ENCODE data around the gene MRPS24.

Gene MRPS24

GRCh38 chr7:43855176-43855575 is 14.1 kb downstream of the MRPS24 start:
- H3K4ac ChIP-seq (ENCODE audit: low read depth, low read length) = no peak overlapping the region
- no peak overlapping the region for H3K4me3 ChIP-seq (ENCODE audit: low read length)
- no peak overlapping the region for H2AK5ac ChIP-seq (ENCODE audit: low read length)
- no peak overlapping the region for H3K27ac ChIP-seq (ENCODE audit: low read depth, low read length)
- no peak overlapping the region for H4K8ac ChIP-seq (ENCODE audit: low read depth, low read length)
- peak overlapping the region; percentile 24 for H3K23ac ChIP-seq (ENCODE audit: low read length)
- H3K27me3 ChIP-seq (ENCODE audit: insufficient read depth, low read length, poor library complexity) = no peaks in the 10 kb centered on the region
- H2BK120ac ChIP-seq (ENCODE audit: low read depth, low read length) = no peak overlapping the region
- no peak overlapping the region for H2BK15ac ChIP-seq (replicated peaks; ENCODE audit: low read depth)
- H3K56ac ChIP-seq (ENCODE audit: low read length) = no peak overlapping the region
- no peak overlapping the region for H3K9ac ChIP-seq (ENCODE audit: low read length)
- no peaks in the 10 kb centered on the region for H3K4me1 ChIP-seq (ENCODE audit: control insufficient read depth, low read depth, low read length)
- H3K79me2 ChIP-seq (ENCODE audit: control insufficient read depth, insufficient read depth, low read length) = no peaks in the 10 kb centered on the region
- DNase-seq = no peak
- no peaks in the 10 kb centered on the region for H3K79me1 ChIP-seq (ENCODE audit: low read length)
- no peaks in the 10 kb centered on the region for H3K36me3 ChIP-seq (ENCODE audit: control insufficient read depth, insufficient read depth, low read length)
- H4K5ac ChIP-seq (ENCODE audit: low read length) = no peak overlapping the region
- H2BK5ac ChIP-seq (ENCODE audit: low read length) = no peak overlapping the region
- no peak overlapping the region for H3K4me2 ChIP-seq (ENCODE audit: low read length)
- no peak overlapping the region for H3K18ac ChIP-seq (ENCODE audit: low read length)

GRCh38 chr7:43851805-43852204 is 17.5 kb downstream of the MRPS24 start:
- WGBS (ENCODE audit: extremely low coverage, insufficient coverage, low lambda C conversion rate) = no CpG with 5 or more reads among the region's 2 CpGs
- no peak overlapping the region for H3K18ac ChIP-seq (ENCODE audit: low read length)
- DNase-seq = no peak
- H2BK15ac ChIP-seq (replicated peaks; ENCODE audit: low read depth) = no peak overlapping the region
- no peak overlapping the region for H2AK5ac ChIP-seq (ENCODE audit: low read length)
- no peak overlapping the region for H3K27ac ChIP-seq (ENCODE audit: low read depth, low read length)
- no peak overlapping the region for H2BK120ac ChIP-seq (ENCODE audit: low read depth, low read length)
- H3K36me3 ChIP-seq (ENCODE audit: control insufficient read depth, insufficient read depth, low read length) = no peaks in the 10 kb centered on the region
- no peaks in the 10 kb centered on the region for H3K79me1 ChIP-seq (ENCODE audit: low read length)
- H3K79me2 ChIP-seq (ENCODE audit: control insufficient read depth, insufficient read depth, low read length) = no peaks in the 10 kb centered on the region
- H3K23ac ChIP-seq (ENCODE audit: low read length) = no peak overlapping the region
- no peaks in the 10 kb centered on the region for H3K4me1 ChIP-seq (ENCODE audit: control insufficient read depth, low read depth, low read length)
- no peak overlapping the region for H3K4me3 ChIP-seq (ENCODE audit: low read length)
- no peak overlapping the region for H3K4ac ChIP-seq (ENCODE audit: low read depth, low read length)
- no peak overlapping the region for H4K5ac ChIP-seq (ENCODE audit: low read length)
- no peak overlapping the region for H3K56ac ChIP-seq (ENCODE audit: low read length)
- H2BK5ac ChIP-seq (ENCODE audit: low read length) = no peak overlapping the region
- H3K4me2 ChIP-seq (ENCODE audit: low read length) = no peak overlapping the region
- H3K27me3 ChIP-seq (ENCODE audit: insufficient read depth, low read length, poor library complexity) = no peaks in the 10 kb centered on the region
- no peak overlapping the region for H4K8ac ChIP-seq (ENCODE audit: low read depth, low read length)
- no peak overlapping the region for H3K9ac ChIP-seq (ENCODE audit: low read length)

GRCh38 chr7:43850348-43851116 is 18.8 kb downstream of the MRPS24 start:
- Histone ChIP-seq H2BK120ac (ENCODE audit: low read depth, low read length) (no peak overlapping the region), H3K18ac (ENCODE audit: low read length) (no peak overlapping the region), H2AK5ac (ENCODE audit: low read length) (no peak overlapping the region), H3K27me3 (ENCODE audit: insufficient read depth, low read length, poor library complexity) (no peaks in the 10 kb centered on the region), H3K23ac (ENCODE audit: low read length) (no peak overlapping the region), H3K56ac (ENCODE audit: low read length) (no peak overlapping the region), H3K27ac (ENCODE audit: low read depth, low read length) (no peak overlapping the region), H2BK5ac (ENCODE audit: low read length) (no peak overlapping the region), H3K9ac (ENCODE audit: low read length) (no peak overlapping the region), H3K79me2 (ENCODE audit: control insufficient read depth, insufficient read depth, low read length) (no peaks in the 10 kb centered on the region), H3K79me1 (ENCODE audit: low read length) (no peaks in the 10 kb centered on the region), H3K4me3 (ENCODE audit: low read length) (no peak overlapping the region), H3K4me1 (ENCODE audit: control insufficient read depth, low read depth, low read length) (no peaks in the 10 kb centered on the region), H3K4ac (ENCODE audit: low read depth, low read length) (no peak overlapping the region), H4K8ac (ENCODE audit: low read depth, low read length) (no peak overlapping the region), H3K4me2 (ENCODE audit: low read length) (no peak overlapping the region), H3K36me3 (ENCODE audit: control insufficient read depth, insufficient read depth, low read length) (no peaks in the 10 kb centered on the region), H4K5ac (ENCODE audit: low read length) (no peak overlapping the region), H2BK15ac (replicated peaks; ENCODE audit: low read depth) (no peak overlapping the region)
- WGBS (ENCODE audit: extremely low coverage, insufficient coverage, low lambda C conversion rate) = no CpG with 5 or more reads among the region's 5 CpGs
- no peak for DNase-seq

GRCh38 chr7:43849047-43849446 is 20.3 kb downstream of the MRPS24 start:
- Histone ChIP-seq H4K8ac (ENCODE audit: low read depth, low read length) (no peak overlapping the region), H2BK120ac (ENCODE audit: low read depth, low read length) (no peak overlapping the region), H3K4ac (ENCODE audit: low read depth, low read length) (no peak overlapping the region), H4K5ac (ENCODE audit: low read length) (no peak overlapping the region), H2BK15ac (replicated peaks; ENCODE audit: low read depth) (no peak overlapping the region), H3K56ac (ENCODE audit: low read length) (no peak overlapping the region), H3K27ac (ENCODE audit: low read depth, low read length) (no peak overlapping the region), H3K9ac (ENCODE audit: low read length) (no peak overlapping the region), H3K4me2 (ENCODE audit: low read length) (no peak overlapping the region), H3K79me2 (ENCODE audit: control insufficient read depth, insufficient read depth, low read length) (no peaks in the 10 kb centered on the region), H3K4me3 (ENCODE audit: low read length) (no peak overlapping the region), H3K4me1 (ENCODE audit: control insufficient read depth, low read depth, low read length) (no peaks in the 10 kb centered on the region), H3K27me3 (ENCODE audit: insufficient read depth, low read length, poor library complexity) (no peaks in the 10 kb centered on the region), H3K79me1 (ENCODE audit: low read length) (no peaks in the 10 kb centered on the region), H2BK5ac (ENCODE audit: low read length) (no peak overlapping the region), H3K36me3 (ENCODE audit: control insufficient read depth, insufficient read depth, low read length) (no peaks in the 10 kb centered on the region), H3K18ac (ENCODE audit: low read length) (no peak overlapping the region), H2AK5ac (ENCODE audit: low read length) (no peak overlapping the region), H3K23ac (ENCODE audit: low read length) (no peak overlapping the region)
- DNase-seq = peak; percentile 21
- no CpG with 5 or more reads among the region's 2 CpGs for WGBS (ENCODE audit: extremely low coverage, insufficient coverage, low lambda C conversion rate)

GRCh38 chr7:43847496-43847895 is 21.8 kb downstream of the MRPS24 start:
- no peaks in the 10 kb centered on the region for H3K4me1 ChIP-seq (ENCODE audit: control insufficient read depth, low read depth, low read length)
- no CpG with 5 or more reads among the region's 4 CpGs for WGBS (ENCODE audit: extremely low coverage, insufficient coverage, low lambda C conversion rate)
- no peaks in the 10 kb centered on the region for H3K79me2 ChIP-seq (ENCODE audit: control insufficient read depth, insufficient read depth, low read length)

GRCh38 chr7:43844662-43845061 is 24.7 kb downstream of the MRPS24 start:
- Histone ChIP-seq H3K23ac (ENCODE audit: low read length) (no peak overlapping the region), H4K5ac (ENCODE audit: low read length) (no peak overlapping the region), H3K4me2 (ENCODE audit: low read length) (no peak overlapping the region), H2BK15ac (replicated peaks; ENCODE audit: low read depth) (no peak overlapping the region), H2BK120ac (ENCODE audit: low read depth, low read length) (no peak overlapping the region), H3K27ac (ENCODE audit: low read depth, low read length) (no peak overlapping the region), H3K79me1 (ENCODE audit: low read length) (no peaks in the 10 kb centered on the region), H2BK5ac (ENCODE audit: low read length) (no peak overlapping the region), H3K18ac (ENCODE audit: low read length) (no peak overlapping the region), H3K4me1 (ENCODE audit: control insufficient read depth, low read depth, low read length) (no peaks in the 10 kb centered on the region), H3K36me3 (ENCODE audit: control insufficient read depth, insufficient read depth, low read length) (no peaks in the 10 kb centered on the region), H3K27me3 (ENCODE audit: insufficient read depth, low read length, poor library complexity) (no peaks in the 10 kb centered on the region), H2AK5ac (ENCODE audit: low read length) (no peak overlapping the region), H3K9ac (ENCODE audit: low read length) (no peak overlapping the region), H3K79me2 (ENCODE audit: control insufficient read depth, insufficient read depth, low read length) (no peaks in the 10 kb centered on the region), H3K4ac (ENCODE audit: low read depth, low read length) (no peak overlapping the region), H3K4me3 (ENCODE audit: low read length) (no peak overlapping the region), H3K56ac (ENCODE audit: low read length) (no peak overlapping the region), H4K8ac (ENCODE audit: low read depth, low read length) (no peak overlapping the region)
- no CpG with 5 or more reads among the region's 2 CpGs for WGBS (ENCODE audit: extremely low coverage, insufficient coverage, low lambda C conversion rate)
- DNase-seq = no peak

More at GRCh38 chr7:43847496-43847895, 21.8 kb downstream of the MRPS24 start:
- no peak overlapping the region for H3K56ac ChIP-seq (ENCODE audit: low read length)
- no peak overlapping the region for H3K27ac ChIP-seq (ENCODE audit: low read depth, low read length)
- no peak overlapping the region for H2BK15ac ChIP-seq (replicated peaks; ENCODE audit: low read depth)
- H3K9ac ChIP-seq (ENCODE audit: low read length) = no peak overlapping the region
- H3K4ac ChIP-seq (ENCODE audit: low read depth, low read length) = no peak overlapping the region
- no peak overlapping the region for H4K8ac ChIP-seq (ENCODE audit: low read depth, low read length)
- DNase-seq = no peak
- no peak overlapping the region for H2AK5ac ChIP-seq (ENCODE audit: low read length)
- no peak overlapping the region for H3K18ac ChIP-seq (ENCODE audit: low read length)
- H3K27me3 ChIP-seq (ENCODE audit: insufficient read depth, low read length, poor library complexity) = no peaks in the 10 kb centered on the region
- H2BK120ac ChIP-seq (ENCODE audit: low read depth, low read length) = no peak overlapping the region
- no peak overlapping the region for H3K4me3 ChIP-seq (ENCODE audit: low read length)
- H4K5ac ChIP-seq (ENCODE audit: low read length) = no peak overlapping the region
- no peak overlapping the region for H3K4me2 ChIP-seq (ENCODE audit: low read length)
- H3K23ac ChIP-seq (ENCODE audit: low read length) = no peak overlapping the region
- H2BK5ac ChIP-seq (ENCODE audit: low read length) = no peak overlapping the region
- no peaks in the 10 kb centered on the region for H3K36me3 ChIP-seq (ENCODE audit: control insufficient read depth, insufficient read depth, low read length)
- H3K79me1 ChIP-seq (ENCODE audit: low read length) = no peaks in the 10 kb centered on the region

Measured in mesendoderm (in vitro differentiated cells).